ENCODE data around the gene ZSCAN1. TPM values are rescaled to one million over a fixed set of nuclear protein-coding genes. Genes with fewer than 3 reads are reported as not detected.

The ZSCAN1 gene
- total RNA-seq, 4 donors from 2014 or later = not detected

- H3K4me1 ChIP-seq = no peaks in the 10 kb centered on the region
- no peaks in the 10 kb centered on the region for H3K27me3 ChIP-seq
- WGBS, 2 donors (ENCODE audit: low coverage in 1 of 2) = no CpG with 5 or more reads among the region's 13 CpGs
- no peak overlapping the region for H3K27ac ChIP-seq
- H3K9me3 ChIP-seq = peaks cover 0 to 93% (median 0%) of the 10 kb centered on the region in 3 donors
- ATAC-seq = no peak
- TF ChIP-seq POLR2AphosphoS5 (IDR thresholded peaks at IDR 0.05) = no peak
- TF ChIP-seq EP300 (IDR thresholded peaks at IDR 0.05) = no peak
- TF ChIP-seq POLR2A (IDR thresholded peaks at IDR 0.05) = no peak
- no peak for TF ChIP-seq CTCF (IDR thresholded peaks at IDR 0.05)
- no peak overlapping the region for H3K4me3 ChIP-seq
- H3K36me3 ChIP-seq = peaks cover 0 to 92% of the 10 kb centered on the region in 2 donors
Measured at GRCh38 chr19:58088521-58089052, 54.8 kb downstream of the ZSCAN1 start.

- WGBS, 2 donors (ENCODE audit: low coverage in 1 of 2) = 90% methylated on average over 7 of the region's 16 CpGs; no CpG with 5 or more reads in 1 of the 2 donors
- Histone ChIP-seq H3K27ac (no peak overlapping the region), H3K9me3 (peaks cover 0 to 93% (median 0%) of the 10 kb centered on the region in 3 donors), H3K4me1 (no peaks in the 10 kb centered on the region), H3K27me3 (no peaks in the 10 kb centered on the region), H3K36me3 (peaks cover 0 to 84% of the 10 kb centered on the region in 2 donors), H3K4me3 (no peak overlapping the region)
- no peak for ATAC-seq
- TF ChIP-seq EP300 (IDR thresholded peaks at IDR 0.05) = no peak
- no peak for TF ChIP-seq POLR2A (IDR thresholded peaks at IDR 0.05)
- TF ChIP-seq CTCF (IDR thresholded peaks at IDR 0.05) = no peak
- TF ChIP-seq POLR2AphosphoS5 (IDR thresholded peaks at IDR 0.05) = no peak
Measured at GRCh38 chr19:58089846-58090245, 56.0 kb downstream of the ZSCAN1 start.

DNA sequence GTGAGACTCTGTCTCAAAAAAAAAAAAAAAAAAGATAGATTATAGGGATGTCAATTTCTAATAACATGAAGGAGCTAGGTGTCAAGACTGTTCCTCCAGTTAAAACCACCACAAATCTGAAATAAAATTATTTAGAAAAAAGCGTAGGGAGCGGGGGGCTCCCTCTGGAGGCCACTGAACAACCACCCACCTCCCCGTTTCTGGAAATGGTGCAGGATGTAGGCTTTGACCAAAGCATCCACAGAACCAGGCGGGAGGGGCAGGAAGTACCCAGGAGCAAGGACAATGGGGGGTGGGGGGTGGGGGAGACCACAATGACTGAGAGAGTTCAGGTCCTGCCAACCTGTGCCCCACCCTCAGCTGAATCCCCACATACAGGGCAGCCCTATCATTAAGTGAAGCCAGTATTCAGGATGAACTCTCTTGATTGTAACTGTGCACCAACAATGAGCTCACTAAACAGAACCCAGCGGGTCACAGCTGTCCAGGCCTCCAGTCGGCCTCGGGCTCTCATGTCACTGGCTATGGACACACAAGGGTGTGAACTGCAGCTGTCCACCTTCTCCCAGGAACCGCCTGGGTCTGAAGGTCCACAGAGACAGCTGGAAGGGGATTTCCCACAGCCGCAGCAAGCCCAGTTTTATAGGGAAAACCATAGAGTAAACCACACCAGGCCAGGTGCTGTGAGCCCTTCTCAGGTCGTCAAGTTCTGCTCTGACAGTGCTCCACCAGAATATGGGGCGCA, 57.6 kb downstream of the ZSCAN1 start:
- peaks cover 0 to 93% (median 0%) of the 10 kb centered on the region in 3 donors for H3K9me3 ChIP-seq
- 76 to 80% methylated on average over 2 to 5 of the region's 11 CpGs for WGBS, 2 donors (ENCODE audit: low coverage in 1 of 2)

GRCh38 chr19:58093071-58093470, 59.2 kb downstream of the ZSCAN1 start:
- no peak overlapping the region for H3K27ac ChIP-seq
- ATAC-seq = no peak
- peaks cover 0 to 26% (median 8%) of the 10 kb centered on the region in 3 donors for H3K4me1 ChIP-seq
- peaks cover 0 to 78% (median 0%) of the 10 kb centered on the region in 3 donors for H3K9me3 ChIP-seq
- TF ChIP-seq POLR2AphosphoS5 (IDR thresholded peaks at IDR 0.05) (no peak), EP300 (IDR thresholded peaks at IDR 0.05) (no peak), CTCF (IDR thresholded peaks at IDR 0.05) (no peak), POLR2A (IDR thresholded peaks at IDR 0.05) (no peak)
- no peaks in the 10 kb centered on the region for H3K27me3 ChIP-seq
- 60 to 89% methylated on average over 1 of the region's 7 CpGs for WGBS, 2 donors (ENCODE audit: low coverage in 1 of 2)
- no peak overlapping the region for H3K4me3 ChIP-seq
- peaks cover 0 to 70% of the 10 kb centered on the region in 2 donors for H3K36me3 ChIP-seq

More for the DNA sequence above, 57.6 kb downstream of the ZSCAN1 start:
- Histone ChIP-seq H3K27ac (no peak overlapping the region), H3K4me3 (no peak overlapping the region), H3K27me3 (no peaks in the 10 kb centered on the region), H3K4me1 (peaks cover 0 to 15% (median 0%) of the 10 kb centered on the region in 3 donors), H3K36me3 (peaks cover 0 to 84% of the 10 kb centered on the region in 2 donors)
- TF ChIP-seq POLR2A (IDR thresholded peaks at IDR 0.05) = no peak
- TF ChIP-seq CTCF (IDR thresholded peaks at IDR 0.05) = no peak
- TF ChIP-seq POLR2AphosphoS5 (IDR thresholded peaks at IDR 0.05) = no peak
- no peak for TF ChIP-seq EP300 (IDR thresholded peaks at IDR 0.05)
- no peak for ATAC-seq
